Activated CD8-positive, alpha-beta memory T cell treated with anti-CD3 and anti-CD28 coated beads, Interleukin-2, amount 50 U/mL, for 4 hours (primary cell): Measurements from ENCODE around the gene SYT6.
"Not testable (repeated sequence)": the region's sequence is repeated elsewhere in the genome, so short reads cannot be mapped to it uniquely, and the experiment has no call there.

Experiments used
- DNase-seq: peaks from one replicate; pipeline ENCODE4 v3.0.0-alpha.2; 2020

The SYT6 gene

GRCh38 chr1:114090738-114091505 lies 62.7 kb downstream of the SYT6 start:
- no peak for DNase-seq

GRCh38 chr1:114089502-114090138 lies 64.0 kb downstream of the SYT6 start:
- DNase-seq, result no peak

- no peak for DNase-seq
Measured at GRCh38 chr1:114088392-114089299, 65.0 kb downstream of the SYT6 start.

- no peak for DNase-seq
Measured at GRCh38 chr1:114087495-114087894, 66.2 kb downstream of the SYT6 start.

DNA sequence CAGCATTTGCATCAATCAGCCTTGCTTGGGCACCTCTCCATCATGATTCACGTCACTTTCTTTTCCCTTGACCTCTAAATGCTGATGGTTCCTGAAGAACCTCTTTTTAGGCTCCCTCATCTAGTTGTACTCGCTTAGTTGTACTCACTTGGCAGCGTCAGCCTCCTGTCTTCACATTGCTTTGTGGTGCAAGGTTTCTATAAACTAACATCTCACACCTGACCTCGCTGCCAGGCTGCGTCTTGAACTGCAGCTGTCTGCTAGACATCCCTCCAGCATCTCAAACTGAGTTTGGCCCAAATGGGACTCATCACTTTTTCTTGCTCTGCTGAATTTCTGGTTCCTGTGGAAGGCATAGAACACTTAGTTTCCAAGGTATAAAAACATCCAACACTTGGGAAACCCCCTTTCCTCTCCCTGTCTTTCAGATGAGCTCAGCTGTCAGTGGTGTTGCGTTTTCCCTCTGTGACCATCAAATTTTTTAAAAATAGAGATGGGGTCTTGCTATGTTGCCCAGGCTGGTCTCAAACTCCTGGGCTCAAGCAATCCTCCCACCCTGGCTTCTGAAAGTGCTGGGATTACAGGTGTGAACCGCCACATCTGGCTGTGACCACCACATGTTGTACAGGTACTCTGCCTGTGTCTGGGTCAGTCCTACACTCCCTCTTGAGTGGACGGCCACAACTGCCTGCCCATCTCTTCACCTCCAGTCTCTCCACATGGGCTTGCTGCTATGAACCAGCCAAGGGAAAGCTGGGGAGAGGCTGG lies 66.9 kb downstream of the SYT6 start:
- DNase-seq, result no peak

DNA sequence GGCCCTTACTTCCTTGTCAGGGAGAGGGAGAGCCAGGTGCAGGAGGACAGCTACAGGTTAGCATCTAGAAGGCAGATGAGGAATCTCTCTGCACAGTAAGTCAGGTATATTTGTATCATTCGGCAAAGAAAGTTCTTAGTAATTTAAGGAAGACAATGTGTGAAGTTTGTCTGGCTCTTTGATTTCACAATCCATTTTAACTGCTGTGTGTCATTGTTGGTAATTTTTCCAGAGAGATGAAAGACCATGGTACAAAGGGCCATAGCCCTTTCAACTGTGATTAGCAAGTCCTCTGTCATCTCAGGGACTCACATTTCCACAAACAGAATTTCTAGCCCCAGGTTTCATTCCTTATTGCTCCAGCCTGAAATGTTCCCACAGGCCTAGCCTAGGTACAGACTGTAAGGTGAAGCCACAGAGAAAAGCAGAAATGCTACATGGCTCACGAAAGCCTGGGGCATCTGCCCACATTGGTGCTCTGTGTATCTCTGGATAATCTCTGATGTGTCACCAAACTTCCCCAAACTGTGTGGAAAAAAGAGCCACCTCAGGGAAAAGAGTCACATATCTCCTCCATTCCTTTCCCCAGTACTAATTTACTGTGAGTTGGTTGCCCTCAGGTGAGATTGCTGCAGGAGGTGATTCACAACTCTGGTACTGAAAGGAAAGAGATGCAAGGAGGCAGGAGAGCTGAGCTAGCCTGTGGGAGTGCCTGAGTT lies 70.6 kb downstream of the SYT6 start:
- no peak for DNase-seq

GRCh38 chr1:114082304-114082630 lies 71.4 kb downstream of the SYT6 start:
- no peak for DNase-seq

GRCh38 chr1:114081437-114082303 lies 72.0 kb downstream of the SYT6 start:
- no peak for DNase-seq

- no peak for DNase-seq
Measured at GRCh38 chr1:114080511-114081436, 72.9 kb downstream of the SYT6 start.

DNA sequence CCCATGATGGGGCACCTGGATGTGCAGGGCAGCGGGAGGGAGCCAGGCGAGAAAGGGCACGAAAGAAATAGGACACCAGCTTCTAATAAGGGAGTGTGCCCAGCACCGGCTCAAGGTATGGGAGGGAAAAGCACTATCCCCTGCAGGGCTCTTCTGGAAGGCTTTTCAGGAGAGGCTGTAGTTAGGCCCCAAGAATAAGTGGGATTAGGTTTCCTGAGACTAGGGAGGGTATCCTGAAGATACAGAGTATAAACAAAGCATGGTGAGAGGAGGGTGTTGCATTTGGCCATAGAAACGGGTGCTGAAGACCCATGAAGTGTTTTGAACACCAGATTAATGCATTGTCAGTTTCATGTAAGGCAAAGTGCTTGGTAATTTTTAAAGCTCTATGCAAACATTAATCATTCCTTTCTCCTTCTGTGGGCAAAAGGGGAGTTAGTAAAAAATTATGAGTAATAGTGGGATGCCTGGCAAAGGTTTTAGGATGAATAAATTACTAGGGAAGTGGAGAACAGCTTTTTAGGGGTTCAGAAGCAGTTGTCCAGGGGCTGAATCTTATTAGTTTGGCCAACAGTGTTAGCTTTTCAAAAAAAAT lies 74.0 kb downstream of the SYT6 start:
- no peak for DNase-seq

- DNase-seq, result no peak
Measured at GRCh38 chr1:114078116-114078515, 75.6 kb downstream of the SYT6 start.

DNA sequence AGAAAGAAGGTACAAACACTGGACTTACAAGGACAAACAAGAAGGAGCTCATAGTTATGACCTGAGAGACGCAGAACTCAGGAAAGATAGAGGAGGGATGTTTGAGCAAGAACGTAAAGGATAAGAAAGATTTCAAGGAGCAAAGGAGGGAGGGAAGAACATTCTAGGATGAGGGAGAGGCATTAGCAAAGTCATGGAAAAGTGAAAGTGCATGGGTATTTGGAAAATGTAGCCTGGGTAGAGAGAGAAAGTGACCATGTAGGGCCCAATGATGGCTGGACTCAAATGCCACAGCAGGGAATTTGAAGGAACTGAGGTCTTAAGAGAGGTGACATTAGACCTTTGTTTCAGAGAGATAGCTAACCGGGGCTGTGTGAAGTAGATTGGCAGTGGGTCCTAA lies 76.5 kb downstream of the SYT6 start:
- no peak for DNase-seq

DNA sequence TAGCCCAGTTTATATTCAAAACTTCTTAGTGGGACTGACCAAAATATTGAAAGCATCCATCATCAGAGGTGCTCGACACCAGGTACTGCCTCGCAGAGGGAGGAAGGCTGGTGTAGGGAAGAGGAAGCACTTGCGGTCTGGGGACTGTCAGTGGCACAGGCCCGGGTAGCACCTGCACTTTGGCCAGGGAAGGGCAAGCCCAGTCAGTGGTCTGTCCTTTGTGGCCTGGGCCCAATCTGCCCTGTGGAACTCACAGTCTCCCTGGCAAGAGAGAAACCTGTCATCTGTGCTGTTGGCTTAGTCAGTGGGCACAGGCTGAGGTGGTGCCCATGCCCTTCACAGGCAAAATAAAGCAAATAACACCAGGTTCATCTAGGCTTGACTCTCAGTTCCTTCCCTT lies 77.4 kb downstream of the SYT6 start:
- no peak for DNase-seq

GRCh38 chr1:114075546-114076242 lies 78.0 kb downstream of the SYT6 start:
- no peak for DNase-seq

DNA sequence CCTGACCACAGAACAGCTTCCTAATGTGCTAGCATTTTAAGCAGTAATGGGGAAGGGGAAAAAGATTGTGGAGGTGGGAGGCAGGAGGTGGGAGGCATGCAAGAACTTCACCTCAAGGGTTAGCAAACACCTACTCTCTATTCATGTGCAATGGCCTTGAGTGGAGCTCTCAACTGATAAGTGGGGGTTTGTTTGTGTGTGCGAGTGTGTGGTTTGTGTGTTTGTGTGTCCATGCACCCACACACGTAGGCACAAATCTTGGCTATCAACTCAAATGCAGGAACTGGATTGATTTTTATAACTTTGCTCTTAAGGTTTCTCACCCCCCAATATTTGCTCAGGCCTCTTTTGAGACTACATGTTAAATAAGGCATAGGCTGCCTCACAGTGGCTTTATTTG lies 78.6 kb downstream of the SYT6 start:
- no peak for DNase-seq

GRCh38 chr1:114072246-114072645 lies 81.4 kb downstream of the SYT6 start:
- no peak for DNase-seq

DNA sequence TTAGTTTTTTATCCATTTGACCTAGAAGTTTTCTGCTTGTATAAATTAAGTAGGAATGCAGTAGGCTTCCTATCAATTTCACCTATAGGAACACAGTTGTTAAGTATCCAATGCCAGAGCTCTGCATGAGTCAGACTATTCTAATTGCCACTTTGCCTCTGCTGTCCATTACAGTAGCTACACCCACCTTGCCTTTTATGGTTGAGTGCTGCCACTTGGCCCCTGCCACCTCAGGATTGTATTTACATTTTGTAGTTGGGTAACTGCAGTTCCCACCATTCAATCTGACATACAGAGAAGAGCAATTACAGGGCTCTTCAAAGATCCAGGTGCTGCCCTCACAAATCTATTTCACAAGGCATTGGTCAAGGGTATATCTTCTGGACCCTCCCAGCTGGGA lies 83.9 kb downstream of the SYT6 start:
- not testable (repeated sequence) for DNase-seq

- DNase-seq, result not testable (repeated sequence)
Measured at GRCh38 chr1:114068684-114069083, 85.0 kb downstream of the SYT6 start.

DNA sequence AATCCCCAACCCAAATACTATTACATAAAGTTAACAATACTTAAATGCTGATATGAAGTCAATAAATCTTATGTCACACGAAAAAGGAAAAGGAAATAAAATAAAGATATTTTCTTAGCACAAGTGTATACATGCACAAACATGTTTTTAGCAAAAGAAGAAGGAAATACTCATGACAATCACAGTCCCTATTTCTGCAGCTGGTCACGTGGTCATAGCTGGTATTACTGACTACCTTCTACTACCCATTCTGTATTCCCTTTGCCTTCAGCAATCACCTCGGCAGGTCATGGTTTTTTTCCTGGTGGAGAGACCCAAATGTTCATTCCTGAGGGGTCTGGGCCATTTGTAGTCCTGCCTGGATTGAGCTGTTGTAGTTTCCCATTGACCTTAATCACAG lies 88.0 kb downstream of the SYT6 start:
- DNase-seq, result not testable (repeated sequence)
